AG04450 (cell line): ENCODE measurements around the gene CCDC82. TPM values are rescaled to one million over a fixed set of nuclear protein-coding genes. Genes with fewer than 3 reads are reported as not detected.
"Not testable (repeated sequence)": the region's sequence is repeated elsewhere in the genome, so short reads cannot be mapped to it uniquely, and the experiment has no call there.

Source experiments
- CTCF ChIA-PET: fragments of 300-600, 350-600 bp; formaldehyde crosslinking; extraction: SDS; loops from one replicate; lab custom pipeline; 2022; ENCODE audit warnings: antibody characterized with exemption, inconsistent platforms; lab: Charles Lee
- POLR2A ChIA-PET: fragments of 350-600 bp; formaldehyde crosslinking; extraction: SDS; loops from one replicate; lab custom pipeline; 2021; ENCODE audit warnings: antibody characterized with exemption, inconsistent platforms; lab: Yijun Ruan, JAX
- DNase-seq: peaks from one replicate; pipeline ENCODE4 v3.0.0-alpha.2; 2011; ENCODE audit warnings: low read depth, low spot score
- H3K27ac ChIP-seq: one replicate; pipeline ENCODE4 v1.5.1; 2012; ENCODE audit warnings: low read depth, low read length, control low read depth
- H3K27me3 ChIP-seq: one replicate; pipeline ENCODE4 v1.6.0; 2012; ENCODE audit warnings: low read length; ENCODE audit not compliant: control insufficient read depth, insufficient read depth
- H3K4me3 ChIP-seq: 2 replicates; pipeline ENCODE4 v1.5.1; 2011; ENCODE audit warnings: mild to moderate bottlenecking, low read depth, low read length, control low read depth
- H3K9me3 ChIP-seq: 2 replicates; pipeline ENCODE4 v1.5.1; 2012; ENCODE audit warnings: low read length; ENCODE audit not compliant: control insufficient read depth, insufficient read depth
- polyA plus RNA-seq: library from polyadenylated mRNA; depleted of rRNA; stranded (reverse); fragments of >200 nt; gene quantifications from 2 replicates; pipeline ENCODE4 v1.2.3, GENCODE V29; 2011
- TF ChIP-seq, protein P1 (sequence below): IDR thresholded peaks from 2 replicates; pipeline ENCODE4 v1.5.1; 2011; ENCODE audit warnings: low read depth, low read length, control low read depth, inconsistent platforms

The CCDC82 gene
- polyA plus RNA-seq, 1 experiment, result 20.4 TPM

DNA sequence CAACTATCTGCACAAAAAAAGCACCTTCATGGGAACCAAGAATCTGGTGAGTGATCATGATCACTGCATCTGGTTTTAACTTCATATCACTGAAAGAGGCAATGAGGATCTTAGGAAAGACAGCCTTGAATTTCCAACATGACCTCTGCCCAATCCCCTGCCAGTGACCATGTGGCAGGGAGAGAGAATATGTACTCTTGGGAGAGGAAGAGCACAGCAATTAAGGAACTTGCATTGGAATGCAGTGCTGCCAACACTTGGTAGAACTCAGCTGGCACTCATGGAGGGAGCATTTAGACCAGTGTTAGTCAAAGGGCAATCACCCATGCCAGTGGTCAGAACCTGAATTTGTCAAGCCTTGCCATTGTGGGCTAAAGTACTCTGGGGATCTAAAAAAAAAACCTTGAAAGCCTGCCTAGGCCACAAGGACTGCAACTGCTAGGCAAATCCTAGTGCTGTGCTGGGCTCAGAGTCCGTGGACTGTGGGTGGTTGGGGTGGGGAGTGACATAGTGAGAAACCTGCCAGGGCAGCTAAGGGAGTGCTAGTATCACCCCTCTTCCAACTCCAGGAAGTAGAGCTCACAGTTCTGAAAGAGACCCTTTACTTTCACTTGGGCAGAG is 23.2 kb upstream of the CCDC82 start:
- ChIA-PET POLR2A (no interaction called here), CTCF (interaction anchor here (1.1 kb wide), 1 partner anchor 648 kb away, joined by 3 read pairs; no protein-coding TSS in a partner anchor)
- TF ChIP-seq, protein P1, sequence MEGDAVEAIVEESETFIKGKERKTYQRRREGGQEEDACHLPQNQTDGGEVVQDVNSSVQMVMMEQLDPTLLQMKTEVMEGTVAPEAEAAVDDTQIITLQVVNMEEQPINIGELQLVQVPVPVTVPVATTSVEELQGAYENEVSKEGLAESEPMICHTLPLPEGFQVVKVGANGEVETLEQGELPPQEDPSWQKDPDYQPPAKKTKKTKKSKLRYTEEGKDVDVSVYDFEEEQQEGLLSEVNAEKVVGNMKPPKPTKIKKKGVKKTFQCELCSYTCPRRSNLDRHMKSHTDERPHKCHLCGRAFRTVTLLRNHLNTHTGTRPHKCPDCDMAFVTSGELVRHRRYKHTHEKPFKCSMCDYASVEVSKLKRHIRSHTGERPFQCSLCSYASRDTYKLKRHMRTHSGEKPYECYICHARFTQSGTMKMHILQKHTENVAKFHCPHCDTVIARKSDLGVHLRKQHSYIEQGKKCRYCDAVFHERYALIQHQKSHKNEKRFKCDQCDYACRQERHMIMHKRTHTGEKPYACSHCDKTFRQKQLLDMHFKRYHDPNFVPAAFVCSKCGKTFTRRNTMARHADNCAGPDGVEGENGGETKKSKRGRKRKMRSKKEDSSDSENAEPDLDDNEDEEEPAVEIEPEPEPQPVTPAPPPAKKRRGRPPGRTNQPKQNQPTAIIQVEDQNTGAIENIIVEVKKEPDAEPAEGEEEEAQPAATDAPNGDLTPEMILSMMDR, result no peak
- Histone ChIP-seq H3K4me3 (no peak overlapping the region), H3K9me3 (no peaks in the 10 kb centered on the region), H3K27ac (no peak overlapping the region), H3K27me3 (peaks cover 5% of the 10 kb centered on the region)
- no peak for DNase-seq

DNA sequence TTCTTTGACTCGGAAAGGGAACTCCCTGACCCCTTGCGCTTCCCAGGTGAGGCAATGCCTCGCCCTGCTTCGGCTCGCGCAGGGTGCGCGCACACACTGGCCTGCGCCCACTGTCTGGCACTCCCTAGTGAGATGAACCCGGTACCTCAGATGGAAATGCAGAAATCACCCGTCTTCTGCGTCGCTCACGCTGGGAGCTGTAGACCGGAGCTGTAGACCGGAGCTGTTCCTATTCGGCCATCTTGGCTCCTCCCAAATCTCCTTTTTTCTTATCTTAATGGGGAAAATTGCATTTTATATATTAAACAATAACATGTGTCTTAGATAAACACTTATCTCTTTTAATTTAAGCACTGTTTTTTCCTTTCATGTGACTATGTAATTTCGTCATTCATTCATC is 21.7 kb upstream of the CCDC82 start:
- CTCF ChIA-PET, result interaction anchor here (0.6 kb wide), 1 partner anchor 52 kb away, joined by 3 read pairs; no protein-coding TSS in a partner anchor
- H3K4me3 ChIP-seq, H3K27ac ChIP-seq, H3K9me3 ChIP-seq, DNase-seq, POLR2A ChIA-PET, H3K27me3 ChIP-seq: not testable (repeated sequence)

DNA sequence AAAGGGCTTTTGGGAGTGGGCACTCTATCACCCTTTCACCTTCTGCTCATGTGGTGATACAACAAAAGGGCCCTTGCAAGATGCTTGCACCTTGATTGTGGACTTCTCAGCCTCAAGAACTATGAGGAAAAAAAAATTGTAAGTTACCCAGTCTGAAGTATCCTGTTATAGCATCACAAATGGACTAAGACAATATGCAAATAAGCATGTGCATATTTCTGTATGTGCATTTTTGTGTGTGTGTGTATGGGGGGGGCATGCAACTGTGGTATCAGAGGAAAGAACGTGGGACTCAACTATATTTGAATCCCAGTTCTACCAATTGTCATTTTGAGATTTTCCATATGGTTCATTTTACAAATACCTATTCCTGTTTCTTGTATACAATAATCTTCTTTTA is 11.0 kb upstream of the CCDC82 start:
- Histone ChIP-seq H3K4me3 (no peak overlapping the region), H3K27ac (no peak overlapping the region), H3K27me3 (peaks cover 7% of the 10 kb centered on the region), H3K9me3 (no peaks in the 10 kb centered on the region)
- TF ChIP-seq, protein P1, result no peak
- ChIA-PET CTCF (interaction anchor here (0.6 to 1.2 kb wide), 2 partner anchors 58 to 267 kb away, joined by 3 to 4 read pairs; partner anchors contain the start of gene MAML2), POLR2A (interaction anchor here (0.6 to 1.4 kb wide), 2 partner anchors 394 to 611 kb away, joined by 3 to 4 read pairs; partner anchors contain the start of gene FAM76B)
- DNase-seq, result no peak

DNA sequence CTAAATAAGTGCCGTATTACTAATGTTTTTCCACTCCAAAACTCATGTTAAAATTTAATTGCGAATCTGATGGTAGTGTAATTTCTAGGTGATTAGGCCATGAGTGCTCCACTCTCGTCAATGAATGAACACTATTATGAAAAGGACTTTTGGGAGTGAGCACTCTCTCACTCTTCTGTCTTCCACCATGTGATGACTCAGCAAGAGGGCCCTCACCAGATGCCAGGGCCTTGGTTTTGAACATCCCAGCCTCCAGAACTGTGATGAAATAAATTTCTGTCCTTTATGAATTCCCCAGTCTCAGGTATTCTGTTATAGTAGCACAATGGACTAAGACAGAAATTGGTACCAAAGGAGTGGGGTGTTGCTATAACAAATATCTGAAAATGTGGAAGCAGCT is 8.2 kb upstream of the CCDC82 start:
- TF ChIP-seq, protein P1, result no peak
- Histone ChIP-seq H3K9me3 (no peaks in the 10 kb centered on the region), H3K4me3 (no peak overlapping the region), H3K27me3 (peaks cover 7% of the 10 kb centered on the region), H3K27ac (no peak overlapping the region)
- ChIA-PET POLR2A (no interaction called here), CTCF (no interaction called here)
- DNase-seq, result no peak

DNA sequence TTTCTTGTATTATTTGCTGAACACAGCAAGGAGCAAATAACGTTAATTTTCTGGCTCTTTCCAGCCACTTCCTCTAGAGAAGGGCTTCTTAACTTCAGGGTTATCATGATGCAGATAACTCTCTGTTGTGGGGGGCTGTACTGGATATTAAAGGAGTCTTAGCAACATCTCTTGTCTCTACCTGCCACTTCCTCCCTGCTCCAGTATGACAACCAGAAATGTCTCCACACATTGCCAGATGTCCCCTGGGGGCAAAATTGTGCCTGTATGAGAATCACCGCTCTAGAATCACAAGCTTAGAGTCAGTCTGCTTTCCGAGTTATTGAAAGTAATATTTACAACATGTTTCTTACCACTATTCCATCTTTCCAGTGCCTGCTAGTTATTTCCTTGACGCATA is 6.9 kb upstream of the CCDC82 start:
- H3K4me3 ChIP-seq, result no peak overlapping the region
- H3K27me3 ChIP-seq, result peaks cover 5% of the 10 kb centered on the region
- TF ChIP-seq, protein P1, result no peak
- H3K27ac ChIP-seq, result no peak overlapping the region
- H3K9me3 ChIP-seq, result no peaks in the 10 kb centered on the region
- ChIA-PET CTCF (no interaction called here), POLR2A (no interaction called here)
- DNase-seq, result no peak
